ENCODE results near the gene RPS18. TPM values are rescaled to one million over a fixed set of nuclear protein-coding genes. Genes with fewer than 3 reads are reported as not detected.
"Not testable (repeated sequence)": the region's sequence is repeated elsewhere in the genome, so short reads cannot be mapped to it uniquely, and the experiment has no call there.

RPS18 gene
- total and polyA plus RNA-seq, 4 donors = 742 to 1,432 (median 1,060) TPM

DNA sequence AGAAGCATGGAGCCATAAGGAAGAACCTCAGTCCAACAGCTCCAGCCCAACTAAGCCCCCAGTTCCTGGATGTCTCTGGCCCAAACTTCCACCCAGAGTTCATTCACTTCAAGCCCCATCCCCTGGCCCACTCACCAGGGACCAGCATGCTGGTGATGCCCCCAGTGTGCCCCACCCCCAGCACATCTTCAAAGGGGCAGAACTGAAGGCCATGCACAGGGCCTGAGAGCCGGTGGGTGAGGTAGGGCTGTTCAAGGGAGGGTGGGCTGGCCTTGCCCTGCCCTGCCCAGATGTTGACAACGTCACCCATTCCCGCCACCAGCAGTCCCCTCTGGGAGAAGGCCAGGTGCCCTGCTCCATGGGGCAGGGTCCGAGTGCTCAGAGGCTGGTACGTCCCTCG lies 8.7 kb downstream of the RPS18 start:
- DNase-seq (ENCODE audit: low spot score) = no peak
- no peak overlapping the region for H3K9ac ChIP-seq (ENCODE audit: low read depth in 1 of 2, low read length in 2 of 2)
- WGBS = 93% methylated on average over 6 of the region's 6 CpGs
- H3K4me3 ChIP-seq (ENCODE audit: low read depth in 1 of 3, low read length in 3 of 3) = no peak overlapping the region
- peaks cover 0 to 18% (median 9%) of the 10 kb centered on the region in 4 donors for H3K4me1 ChIP-seq (ENCODE audit: control insufficient read depth in 4 of 4, insufficient read depth in 4 of 4, low read length in 3 of 4)
- H3K36me3 ChIP-seq (ENCODE audit: control insufficient read depth in 4 of 4, insufficient read depth in 3 of 4, low read depth in 1 of 4, low read length in 3 of 4) = peaks cover 0 to 49% (median 15%) of the 10 kb centered on the region in 4 donors
- no peaks in the 10 kb centered on the region for H3K9me3 ChIP-seq (ENCODE audit: control insufficient read depth in 4 of 4, low read length in 3 of 4)
- H3K27me3 ChIP-seq (ENCODE audit: control insufficient read depth in 4 of 4, insufficient read depth in 4 of 4, low read length in 3 of 4) = no peaks in the 10 kb centered on the region
- TF ChIP-seq HNF4A (conservative IDR thresholded peaks at IDR 0.05) = no peak
- TF ChIP-seq, protein P1, sequence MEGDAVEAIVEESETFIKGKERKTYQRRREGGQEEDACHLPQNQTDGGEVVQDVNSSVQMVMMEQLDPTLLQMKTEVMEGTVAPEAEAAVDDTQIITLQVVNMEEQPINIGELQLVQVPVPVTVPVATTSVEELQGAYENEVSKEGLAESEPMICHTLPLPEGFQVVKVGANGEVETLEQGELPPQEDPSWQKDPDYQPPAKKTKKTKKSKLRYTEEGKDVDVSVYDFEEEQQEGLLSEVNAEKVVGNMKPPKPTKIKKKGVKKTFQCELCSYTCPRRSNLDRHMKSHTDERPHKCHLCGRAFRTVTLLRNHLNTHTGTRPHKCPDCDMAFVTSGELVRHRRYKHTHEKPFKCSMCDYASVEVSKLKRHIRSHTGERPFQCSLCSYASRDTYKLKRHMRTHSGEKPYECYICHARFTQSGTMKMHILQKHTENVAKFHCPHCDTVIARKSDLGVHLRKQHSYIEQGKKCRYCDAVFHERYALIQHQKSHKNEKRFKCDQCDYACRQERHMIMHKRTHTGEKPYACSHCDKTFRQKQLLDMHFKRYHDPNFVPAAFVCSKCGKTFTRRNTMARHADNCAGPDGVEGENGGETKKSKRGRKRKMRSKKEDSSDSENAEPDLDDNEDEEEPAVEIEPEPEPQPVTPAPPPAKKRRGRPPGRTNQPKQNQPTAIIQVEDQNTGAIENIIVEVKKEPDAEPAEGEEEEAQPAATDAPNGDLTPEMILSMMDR (IDR thresholded peaks at IDR 0.05; ENCODE audit: low read depth, low read length, missing input control) = no peak
- TF ChIP-seq, protein P2, sequence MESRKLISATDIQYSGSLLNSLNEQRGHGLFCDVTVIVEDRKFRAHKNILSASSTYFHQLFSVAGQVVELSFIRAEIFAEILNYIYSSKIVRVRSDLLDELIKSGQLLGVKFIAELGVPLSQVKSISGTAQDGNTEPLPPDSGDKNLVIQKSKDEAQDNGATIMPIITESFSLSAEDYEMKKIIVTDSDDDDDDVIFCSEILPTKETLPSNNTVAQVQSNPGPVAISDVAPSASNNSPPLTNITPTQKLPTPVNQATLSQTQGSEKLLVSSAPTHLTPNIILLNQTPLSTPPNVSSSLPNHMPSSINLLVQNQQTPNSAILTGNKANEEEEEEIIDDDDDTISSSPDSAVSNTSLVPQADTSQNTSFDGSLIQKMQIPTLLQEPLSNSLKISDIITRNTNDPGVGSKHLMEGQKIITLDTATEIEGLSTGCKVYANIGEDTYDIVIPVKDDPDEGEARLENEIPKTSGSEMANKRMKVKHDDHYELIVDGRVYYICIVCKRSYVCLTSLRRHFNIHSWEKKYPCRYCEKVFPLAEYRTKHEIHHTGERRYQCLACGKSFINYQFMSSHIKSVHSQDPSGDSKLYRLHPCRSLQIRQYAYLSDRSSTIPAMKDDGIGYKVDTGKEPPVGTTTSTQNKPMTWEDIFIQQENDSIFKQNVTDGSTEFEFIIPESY (IDR thresholded peaks at IDR 0.05) = no peak
- no peak for TF ChIP-seq HNF4G (IDR thresholded peaks at IDR 0.05)
- TF ChIP-seq GABPA (IDR thresholded peaks at IDR 0.05 in 1 of 2, conservative IDR thresholded peaks at IDR 0.05 in 1 of 2) = no peak
- no peak for TF ChIP-seq NR2F2 (IDR thresholded peaks at IDR 0.05)
- TF ChIP-seq EGR1 (IDR thresholded peaks at IDR 0.05; ENCODE audit: low read depth in 2 of 2) = no peak
- TF ChIP-seq, protein P3, sequence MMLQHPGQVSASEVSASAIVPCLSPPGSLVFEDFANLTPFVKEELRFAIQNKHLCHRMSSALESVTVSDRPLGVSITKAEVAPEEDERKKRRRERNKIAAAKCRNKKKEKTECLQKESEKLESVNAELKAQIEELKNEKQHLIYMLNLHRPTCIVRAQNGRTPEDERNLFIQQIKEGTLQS (IDR thresholded peaks at IDR 0.05) = no peak
- no peak for TF ChIP-seq RXRA (IDR thresholded peaks at IDR 0.05)
- no peak for TF ChIP-seq TAF1 (conservative IDR thresholded peaks at IDR 0.05)
- no peak for TF ChIP-seq YY1 (IDR thresholded peaks at IDR 0.05)
- no peak for TF ChIP-seq FOXA1 (IDR thresholded peaks at IDR 0.05)
- TF ChIP-seq SP1 (IDR thresholded peaks at IDR 0.05) = no peak
- TF ChIP-seq RAD21 (IDR thresholded peaks at IDR 0.05) = no peak
- TF ChIP-seq, protein P4, sequence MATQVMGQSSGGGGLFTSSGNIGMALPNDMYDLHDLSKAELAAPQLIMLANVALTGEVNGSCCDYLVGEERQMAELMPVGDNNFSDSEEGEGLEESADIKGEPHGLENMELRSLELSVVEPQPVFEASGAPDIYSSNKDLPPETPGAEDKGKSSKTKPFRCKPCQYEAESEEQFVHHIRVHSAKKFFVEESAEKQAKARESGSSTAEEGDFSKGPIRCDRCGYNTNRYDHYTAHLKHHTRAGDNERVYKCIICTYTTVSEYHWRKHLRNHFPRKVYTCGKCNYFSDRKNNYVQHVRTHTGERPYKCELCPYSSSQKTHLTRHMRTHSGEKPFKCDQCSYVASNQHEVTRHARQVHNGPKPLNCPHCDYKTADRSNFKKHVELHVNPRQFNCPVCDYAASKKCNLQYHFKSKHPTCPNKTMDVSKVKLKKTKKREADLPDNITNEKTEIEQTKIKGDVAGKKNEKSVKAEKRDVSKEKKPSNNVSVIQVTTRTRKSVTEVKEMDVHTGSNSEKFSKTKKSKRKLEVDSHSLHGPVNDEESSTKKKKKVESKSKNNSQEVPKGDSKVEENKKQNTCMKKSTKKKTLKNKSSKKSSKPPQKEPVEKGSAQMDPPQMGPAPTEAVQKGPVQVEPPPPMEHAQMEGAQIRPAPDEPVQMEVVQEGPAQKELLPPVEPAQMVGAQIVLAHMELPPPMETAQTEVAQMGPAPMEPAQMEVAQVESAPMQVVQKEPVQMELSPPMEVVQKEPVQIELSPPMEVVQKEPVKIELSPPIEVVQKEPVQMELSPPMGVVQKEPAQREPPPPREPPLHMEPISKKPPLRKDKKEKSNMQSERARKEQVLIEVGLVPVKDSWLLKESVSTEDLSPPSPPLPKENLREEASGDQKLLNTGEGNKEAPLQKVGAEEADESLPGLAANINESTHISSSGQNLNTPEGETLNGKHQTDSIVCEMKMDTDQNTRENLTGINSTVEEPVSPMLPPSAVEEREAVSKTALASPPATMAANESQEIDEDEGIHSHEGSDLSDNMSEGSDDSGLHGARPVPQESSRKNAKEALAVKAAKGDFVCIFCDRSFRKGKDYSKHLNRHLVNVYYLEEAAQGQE (IDR thresholded peaks at IDR 0.05) = no peak
- TF ChIP-seq, protein P5, sequence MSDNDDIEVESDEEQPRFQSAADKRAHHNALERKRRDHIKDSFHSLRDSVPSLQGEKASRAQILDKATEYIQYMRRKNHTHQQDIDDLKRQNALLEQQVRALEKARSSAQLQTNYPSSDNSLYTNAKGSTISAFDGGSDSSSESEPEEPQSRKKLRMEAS (IDR thresholded peaks at IDR 0.05) = no peak
- TF ChIP-seq JUND (IDR thresholded peaks at IDR 0.05) = no peak
- TF ChIP-seq FOXA2 (IDR thresholded peaks at IDR 0.05) = no peak
- H3K27ac ChIP-seq (ENCODE audit: low read depth in 1 of 2, low read length in 2 of 2) = no peak overlapping the region

DNA sequence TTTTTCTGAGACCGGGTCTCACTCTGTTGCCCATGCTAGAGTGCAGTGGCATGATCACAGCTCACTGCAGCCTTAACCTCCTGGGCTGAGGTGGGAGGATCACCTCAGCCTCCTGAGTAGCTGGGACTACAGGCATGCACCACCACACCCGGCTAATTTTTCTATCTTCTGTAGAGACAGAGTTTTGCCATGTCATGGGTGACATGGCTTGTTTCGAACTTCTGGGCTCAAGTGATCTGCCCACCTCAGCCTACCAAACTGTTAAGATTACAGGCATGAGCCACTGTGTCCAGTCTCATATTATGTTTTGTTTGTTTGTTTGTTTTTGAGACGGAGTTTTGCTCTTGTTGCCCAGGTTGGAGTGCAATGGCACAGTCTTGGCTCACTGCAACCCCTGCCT lies 13.3 kb downstream of the RPS18 start:
- not testable (repeated sequence) for H3K27ac ChIP-seq (ENCODE audit: low read depth in 1 of 2, low read length in 2 of 2); DNase-seq (ENCODE audit: low spot score); H3K4me3 ChIP-seq (ENCODE audit: low read depth in 1 of 3, low read length in 3 of 3); H3K9me3 ChIP-seq (ENCODE audit: control insufficient read depth in 4 of 4, low read length in 3 of 4); H3K27me3 ChIP-seq (ENCODE audit: control insufficient read depth in 4 of 4, insufficient read depth in 4 of 4, low read length in 3 of 4); H3K9ac ChIP-seq (ENCODE audit: low read depth in 1 of 2, low read length in 2 of 2)
- peaks cover 5 to 19% (median 16%) of the 10 kb centered on the region in 4 donors for H3K4me1 ChIP-seq (ENCODE audit: control insufficient read depth in 4 of 4, insufficient read depth in 4 of 4, low read length in 3 of 4)
- H3K36me3 ChIP-seq (ENCODE audit: control insufficient read depth in 4 of 4, insufficient read depth in 3 of 4, low read depth in 1 of 4, low read length in 3 of 4) = peaks cover 0 to 42% (median 15%) of the 10 kb centered on the region in 4 donors
- 84% methylated on average over 4 of the region's 4 CpGs for WGBS
